ENCODE data around the gene KDM4C. TPM values are rescaled to one million over a fixed set of nuclear protein-coding genes. Genes with fewer than 3 reads are reported as not detected.
"Not testable (repeated sequence)": the region's sequence is repeated elsewhere in the genome, so short reads cannot be mapped to it uniquely, and the experiment has no call there.

The KDM4C gene
- total RNA-seq, 1 donor from 2014 or later = 26.6 TPM

GRCh38 chr9:6764523-6764922, 6.8 kb downstream of the KDM4C start:
- Mint-ChIP-seq H3K4me1 (ENCODE audit: low read depth) (peaks cover 23% of the 10 kb centered on the region), H3K9me3 (ENCODE audit: low read depth) (peaks cover 5% of the 10 kb centered on the region), H3K4me3 (ENCODE audit: low read depth) (no peak overlapping the region), H3K27ac (no peak overlapping the region), H3K36me3 (ENCODE audit: insufficient read depth) (no peaks in the 10 kb centered on the region), H3K27me3 (no peaks in the 10 kb centered on the region)
- no peak for TF ChIP-seq CTCF (IDR thresholded peaks at IDR 0.05; ENCODE audit: unreplicated experiment)
- DNase-seq (ENCODE audit: low spot score, unreplicated experiment) = no peak

GRCh38 chr9:6764950-6765349, 7.2 kb downstream of the KDM4C start:
- Mint-ChIP-seq H3K4me3 (ENCODE audit: low read depth) (no peak overlapping the region), H3K27ac (peak overlapping the region; percentile 29), H3K27me3 (no peaks in the 10 kb centered on the region), H3K4me1 (ENCODE audit: low read depth) (peaks cover 23% of the 10 kb centered on the region), H3K9me3 (ENCODE audit: low read depth) (peaks cover 5% of the 10 kb centered on the region), H3K36me3 (ENCODE audit: insufficient read depth) (no peaks in the 10 kb centered on the region)
- TF ChIP-seq CTCF (IDR thresholded peaks at IDR 0.05; ENCODE audit: unreplicated experiment) = no peak
- no peak for DNase-seq (ENCODE audit: low spot score, unreplicated experiment)

- Mint-ChIP-seq H3K27me3 (no peaks in the 10 kb centered on the region), H3K36me3 (ENCODE audit: insufficient read depth) (no peaks in the 10 kb centered on the region), H3K4me3 (ENCODE audit: low read depth) (no peak overlapping the region), H3K4me1 (ENCODE audit: low read depth) (peaks cover 21% of the 10 kb centered on the region), H3K9me3 (ENCODE audit: low read depth) (peaks cover 5% of the 10 kb centered on the region), H3K27ac (peak overlapping the region; percentile 29)
- no peak for DNase-seq (ENCODE audit: low spot score, unreplicated experiment)
- no peak for TF ChIP-seq CTCF (IDR thresholded peaks at IDR 0.05; ENCODE audit: unreplicated experiment)
Observed at GRCh38 chr9:6765396-6765795, 7.6 kb downstream of the KDM4C start.

GRCh38 chr9:6766606-6767005, 8.8 kb downstream of the KDM4C start:
- Mint-ChIP-seq H3K36me3 (ENCODE audit: insufficient read depth) (no peaks in the 10 kb centered on the region), H3K4me1 (ENCODE audit: low read depth) (peaks cover 21% of the 10 kb centered on the region), H3K27me3 (no peaks in the 10 kb centered on the region), H3K27ac (no peak overlapping the region), H3K9me3 (ENCODE audit: low read depth) (peaks cover 5% of the 10 kb centered on the region), H3K4me3 (ENCODE audit: low read depth) (no peak overlapping the region)
- DNase-seq (ENCODE audit: low spot score, unreplicated experiment) = no peak
- no peak for TF ChIP-seq CTCF (IDR thresholded peaks at IDR 0.05; ENCODE audit: unreplicated experiment)

- H3K4me3 Mint-ChIP-seq (ENCODE audit: low read depth); H3K27me3 Mint-ChIP-seq; H3K9me3 Mint-ChIP-seq (ENCODE audit: low read depth); DNase-seq (ENCODE audit: low spot score, unreplicated experiment); H3K27ac Mint-ChIP-seq; H3K36me3 Mint-ChIP-seq (ENCODE audit: insufficient read depth): not testable (repeated sequence)
- H3K4me1 Mint-ChIP-seq (ENCODE audit: low read depth) = peaks cover 19% of the 10 kb centered on the region
Observed at GRCh38 chr9:6768587-6768986, 10.8 kb downstream of the KDM4C start.

- Mint-ChIP-seq H3K27ac (no peak overlapping the region), H3K9me3 (ENCODE audit: low read depth) (no peaks in the 10 kb centered on the region), H3K4me1 (ENCODE audit: low read depth) (peaks cover 5% of the 10 kb centered on the region), H3K27me3 (no peaks in the 10 kb centered on the region), H3K36me3 (ENCODE audit: insufficient read depth) (peaks cover 1% of the 10 kb centered on the region), H3K4me3 (ENCODE audit: low read depth) (no peak overlapping the region)
- DNase-seq (ENCODE audit: low spot score, unreplicated experiment) = no peak
- no peak for TF ChIP-seq CTCF (IDR thresholded peaks at IDR 0.05; ENCODE audit: unreplicated experiment)
Observed at GRCh38 chr9:6771722-6772121, 13.9 kb downstream of the KDM4C start.
